Activated naive CD8-positive, alpha-beta T cell (primary cell): ENCODE data around the gene CACNA1G.

ENCODE experiments used
- H3K27ac Mint-ChIP-seq: one replicate; pipeline ENCODE4 v1.8.0; 2021; ENCODE audit warnings: mixed read lengths
- H3K27me3 Mint-ChIP-seq: one replicate; pipeline ENCODE4 v1.8.0; 2021; ENCODE audit warnings: mixed read lengths
- H3K36me3 Mint-ChIP-seq: one replicate; pipeline ENCODE4 v1.8.0; 2021; ENCODE audit warnings: mixed read lengths
- H3K4me1 Mint-ChIP-seq: one replicate; pipeline ENCODE4 v1.8.0; 2021; ENCODE audit warnings: low read depth, mixed read lengths
- H3K4me3 Mint-ChIP-seq: one replicate; pipeline ENCODE4 v1.8.0; 2021; ENCODE audit warnings: mild to moderate bottlenecking, mixed read lengths
- H3K9me3 Mint-ChIP-seq: one replicate; pipeline ENCODE4 v1.8.0; 2021; ENCODE audit warnings: low read depth, mixed read lengths

The CACNA1G gene

DNA sequence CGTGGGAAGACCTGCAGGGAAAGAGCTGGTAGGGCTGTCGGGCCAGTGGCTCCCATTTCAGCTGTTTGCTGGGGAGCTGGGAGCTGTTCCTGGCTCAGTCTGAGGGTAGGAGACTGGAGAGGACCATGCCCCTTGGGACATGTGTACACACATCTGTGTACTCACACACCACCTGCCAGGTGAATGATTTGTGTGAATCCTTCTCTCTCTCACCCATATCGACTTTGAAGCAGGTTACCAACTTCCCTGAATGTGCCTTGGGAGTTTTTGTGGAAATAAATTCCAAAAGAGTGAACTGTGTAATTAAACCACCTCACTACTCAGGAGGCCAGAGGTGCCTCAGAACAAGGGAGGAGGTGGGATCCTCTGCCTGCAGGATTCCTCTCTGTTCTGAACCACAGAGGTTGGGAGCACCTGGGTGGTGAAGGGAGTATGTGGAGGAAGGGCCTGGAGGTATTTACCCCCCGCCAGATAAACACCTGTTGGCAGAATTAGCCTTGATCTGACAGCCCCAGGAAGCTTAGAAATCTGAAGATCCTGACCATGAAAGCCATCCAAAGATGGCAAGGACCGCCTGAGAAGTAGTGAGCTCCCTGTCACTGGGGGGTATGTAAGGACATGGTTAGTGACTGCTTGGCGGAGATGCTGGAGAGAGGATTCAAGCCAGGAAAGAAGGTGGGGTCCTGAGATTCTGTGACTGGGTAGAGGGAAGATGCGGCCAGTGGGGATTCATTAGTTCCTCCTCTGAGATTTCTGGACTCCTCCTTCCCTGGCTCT lies 77.5 kb downstream of the CACNA1G start:
- no peaks in the 10 kb centered on the region for H3K4me1 Mint-ChIP-seq
- no peak overlapping the region for H3K4me3 Mint-ChIP-seq
- H3K9me3 Mint-ChIP-seq: no peaks in the 10 kb centered on the region
- H3K27ac Mint-ChIP-seq: no peak overlapping the region
- no peaks in the 10 kb centered on the region for H3K36me3 Mint-ChIP-seq
- H3K27me3 Mint-ChIP-seq: peaks cover 27% of the 10 kb centered on the region

DNA sequence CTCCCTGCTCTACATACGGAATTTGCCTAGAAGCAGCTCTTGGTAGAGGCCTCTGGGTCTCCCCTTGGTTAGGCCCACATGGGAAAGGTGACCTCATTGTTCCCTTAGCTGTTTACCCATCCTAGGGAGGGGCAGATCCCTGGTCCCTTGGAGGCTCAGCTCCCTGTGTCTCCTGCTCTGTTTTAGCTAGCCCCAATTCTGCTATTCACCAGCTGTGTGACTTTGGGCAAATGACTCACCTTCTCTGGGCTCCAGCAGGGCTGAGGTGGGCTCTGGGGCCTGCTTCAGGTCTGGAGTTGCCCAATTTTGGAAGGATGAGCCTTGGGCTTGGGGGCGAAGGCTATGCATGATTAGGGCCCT lies 78.1 kb downstream of the CACNA1G start:
- Mint-ChIP-seq H3K36me3 (no peaks in the 10 kb centered on the region), H3K4me1 (no peaks in the 10 kb centered on the region), H3K4me3 (no peak overlapping the region), H3K9me3 (no peaks in the 10 kb centered on the region), H3K27me3 (peaks cover 23% of the 10 kb centered on the region), H3K27ac (no peak overlapping the region)

DNA sequence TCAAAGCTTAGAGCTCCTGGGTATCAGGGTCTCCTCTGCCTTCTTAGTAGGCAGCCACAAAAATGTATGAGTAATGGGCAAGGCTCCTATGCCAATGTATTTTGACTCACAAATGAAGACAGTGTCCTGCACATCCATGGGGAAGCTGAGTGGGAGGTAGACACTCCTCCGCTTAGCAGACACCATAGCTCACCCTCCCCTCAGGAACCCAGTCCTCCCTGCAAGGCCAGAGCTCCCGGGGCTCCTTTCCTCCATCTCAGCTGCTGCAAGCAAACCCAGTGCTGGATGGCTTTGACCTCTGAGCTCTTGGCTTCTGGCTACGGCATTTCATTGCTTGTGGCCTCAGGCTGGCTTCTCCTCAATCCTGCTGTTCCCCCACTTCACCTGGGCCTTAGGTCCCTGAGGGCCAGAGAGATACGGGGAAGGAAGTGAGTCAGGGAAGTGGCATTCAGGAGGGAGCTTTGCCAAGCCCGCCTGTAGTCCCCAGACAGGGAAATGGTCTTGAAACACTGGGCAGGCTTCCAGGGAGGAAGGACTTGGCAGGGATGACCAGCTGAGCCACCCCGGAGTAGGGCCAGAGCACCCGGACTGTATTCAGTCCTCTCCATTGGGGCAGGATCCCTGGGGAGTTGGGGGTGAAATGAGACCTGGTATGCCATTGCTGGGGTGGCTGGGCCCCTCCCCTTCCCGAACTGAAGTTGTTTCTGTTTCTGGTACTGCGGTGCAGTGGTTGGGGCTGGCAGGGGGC lies 78.6 kb downstream of the CACNA1G start:
- Mint-ChIP-seq H3K4me3 (no peak overlapping the region), H3K36me3 (no peaks in the 10 kb centered on the region), H3K9me3 (no peaks in the 10 kb centered on the region), H3K27ac (no peak overlapping the region), H3K4me1 (no peaks in the 10 kb centered on the region), H3K27me3 (peaks cover 20% of the 10 kb centered on the region)

DNA sequence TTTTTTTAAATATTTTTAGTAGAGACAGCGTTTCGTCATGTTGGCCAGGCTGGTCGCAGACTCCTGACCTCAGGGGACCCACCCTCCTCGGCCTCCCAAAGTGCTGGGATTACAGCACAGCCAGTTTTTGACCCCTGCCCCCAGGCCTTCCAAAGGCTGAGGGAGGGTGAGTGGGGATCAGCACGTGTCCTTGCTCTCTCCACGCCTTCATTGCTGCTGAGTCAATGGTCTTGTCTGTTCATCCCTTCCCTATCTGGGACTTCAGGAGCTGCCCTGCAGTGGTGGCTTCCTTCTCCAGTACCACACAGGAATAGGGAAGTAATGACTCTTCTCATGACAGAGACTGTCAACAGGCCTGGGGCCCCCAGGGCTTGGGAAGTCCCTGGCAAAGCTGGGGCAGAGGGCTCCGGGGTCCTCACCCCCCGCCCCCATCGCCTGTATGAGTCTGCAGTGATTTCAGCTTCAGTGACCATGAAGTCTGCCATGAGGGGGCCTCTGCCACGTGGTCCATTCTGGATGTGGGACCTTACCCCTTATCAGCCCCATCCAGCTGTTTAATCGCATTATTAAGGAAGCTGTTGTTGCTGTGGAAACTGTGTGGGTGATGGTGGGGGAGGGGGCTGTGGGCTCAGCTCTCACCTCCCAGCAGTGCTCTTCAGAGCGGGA lies 80.3 kb downstream of the CACNA1G start:
- Mint-ChIP-seq H3K9me3 (no peaks in the 10 kb centered on the region), H3K4me3 (no peak overlapping the region), H3K27me3 (peaks cover 17% of the 10 kb centered on the region), H3K36me3 (no peaks in the 10 kb centered on the region), H3K27ac (no peak overlapping the region), H3K4me1 (no peaks in the 10 kb centered on the region)

DNA sequence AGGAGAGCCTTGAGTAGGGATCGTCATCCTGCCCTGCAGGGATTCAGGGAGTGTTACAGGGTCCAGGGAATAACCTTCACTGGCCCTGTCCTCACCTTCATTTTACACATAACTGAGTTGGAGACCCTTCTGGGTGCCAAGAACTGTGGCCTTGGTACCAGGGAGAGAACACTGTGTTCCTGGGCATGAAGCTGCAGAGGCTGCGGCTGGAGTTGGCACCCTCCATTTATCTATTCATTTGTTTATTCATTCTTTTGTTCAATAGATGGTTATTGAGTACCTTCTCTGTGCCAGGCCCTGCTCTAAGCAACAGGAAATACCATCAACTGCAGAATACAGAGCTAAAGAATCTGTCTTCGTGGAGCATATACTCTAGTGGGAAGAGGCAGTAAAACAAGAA lies 80.8 kb downstream of the CACNA1G start:
- Mint-ChIP-seq H3K27ac (no peak overlapping the region), H3K27me3 (peaks cover 13% of the 10 kb centered on the region), H3K4me3 (no peak overlapping the region), H3K36me3 (no peaks in the 10 kb centered on the region), H3K4me1 (no peaks in the 10 kb centered on the region), H3K9me3 (no peaks in the 10 kb centered on the region)

DNA sequence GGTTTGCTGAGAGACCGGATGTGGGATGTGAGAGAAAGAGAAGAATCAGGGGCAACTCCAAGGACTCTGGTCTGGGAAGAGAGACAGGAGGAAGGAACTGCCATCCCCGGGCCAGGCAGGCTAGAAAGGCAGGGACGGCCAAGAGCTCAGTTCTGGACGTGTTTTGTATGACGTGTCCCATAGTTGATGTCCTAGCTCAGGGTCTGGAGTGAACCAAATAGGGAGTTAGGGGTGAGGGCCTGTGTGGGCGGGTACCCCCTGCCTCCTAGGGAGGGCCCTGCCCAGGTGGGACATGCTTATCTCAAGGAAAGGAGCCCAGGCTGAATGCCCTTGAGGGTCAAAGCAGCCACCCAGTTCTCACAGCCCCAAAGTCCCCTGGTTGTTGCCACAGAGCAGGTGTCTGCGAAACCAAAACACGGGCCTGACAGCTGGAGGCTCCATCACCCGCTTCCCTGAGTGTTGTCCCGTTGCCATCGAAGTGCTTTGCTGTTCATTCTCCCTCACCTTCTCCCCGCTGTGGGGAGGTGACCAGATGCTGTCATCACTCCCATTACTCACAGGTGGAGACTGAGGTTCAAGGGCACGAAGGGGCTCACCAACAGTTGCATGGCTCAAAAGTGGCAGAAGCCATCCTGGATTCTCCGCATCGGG lies 81.7 kb downstream of the CACNA1G start:
- H3K27ac Mint-ChIP-seq: no peak overlapping the region
- H3K9me3 Mint-ChIP-seq: no peaks in the 10 kb centered on the region
- H3K27me3 Mint-ChIP-seq: peaks cover 11% of the 10 kb centered on the region
- no peak overlapping the region for H3K4me3 Mint-ChIP-seq
- no peaks in the 10 kb centered on the region for H3K4me1 Mint-ChIP-seq
- H3K36me3 Mint-ChIP-seq: no peaks in the 10 kb centered on the region

DNA sequence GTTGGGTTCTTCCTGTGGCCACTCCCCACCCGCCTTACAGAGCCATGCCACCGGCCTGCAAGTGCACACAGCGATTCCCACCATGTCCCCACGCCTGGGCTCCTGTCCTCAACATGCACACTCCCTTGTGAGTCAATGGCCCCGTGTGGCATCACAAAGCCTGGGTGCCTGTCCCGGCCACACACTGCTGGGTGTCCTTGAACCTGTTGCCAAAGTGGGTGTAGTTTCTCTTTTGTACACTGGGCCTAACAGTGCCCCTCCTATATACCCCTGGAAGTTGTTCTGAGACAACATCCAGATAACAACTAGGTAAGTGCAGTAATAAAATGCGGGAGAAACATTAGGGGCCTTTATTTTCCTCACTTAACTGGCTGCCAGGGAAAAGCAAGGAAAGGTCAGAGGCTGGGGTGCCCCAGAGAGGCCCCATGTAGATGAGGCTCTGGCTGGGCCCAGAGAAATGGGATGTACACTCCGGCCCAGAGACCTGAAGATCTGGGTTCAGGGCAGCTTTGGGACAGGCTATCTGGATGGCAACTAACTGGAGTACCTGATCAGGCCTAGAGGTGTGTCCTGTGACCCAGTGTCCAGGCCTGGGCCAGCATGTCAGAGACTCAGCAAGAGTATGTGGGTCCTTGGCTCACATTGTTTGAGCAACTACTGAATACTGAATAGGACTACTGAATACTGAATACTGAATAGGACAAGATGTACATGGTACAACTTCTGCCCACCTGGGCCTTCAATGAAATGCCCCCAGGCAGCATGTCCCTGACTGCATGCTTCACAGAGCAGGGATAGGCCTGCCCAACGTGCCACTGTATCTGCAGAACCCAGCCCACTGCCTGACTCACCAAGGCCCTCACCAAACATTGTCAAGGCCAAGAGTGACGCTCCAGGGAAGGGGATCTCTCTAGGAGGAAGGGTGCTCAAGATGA lies 82.5 kb downstream of the CACNA1G start:
- H3K27me3 Mint-ChIP-seq: peaks cover 5% of the 10 kb centered on the region
- H3K4me1 Mint-ChIP-seq: no peaks in the 10 kb centered on the region
- no peak overlapping the region for H3K27ac Mint-ChIP-seq
- no peak overlapping the region for H3K4me3 Mint-ChIP-seq
- no peaks in the 10 kb centered on the region for H3K9me3 Mint-ChIP-seq
- no peaks in the 10 kb centered on the region for H3K36me3 Mint-ChIP-seq

DNA sequence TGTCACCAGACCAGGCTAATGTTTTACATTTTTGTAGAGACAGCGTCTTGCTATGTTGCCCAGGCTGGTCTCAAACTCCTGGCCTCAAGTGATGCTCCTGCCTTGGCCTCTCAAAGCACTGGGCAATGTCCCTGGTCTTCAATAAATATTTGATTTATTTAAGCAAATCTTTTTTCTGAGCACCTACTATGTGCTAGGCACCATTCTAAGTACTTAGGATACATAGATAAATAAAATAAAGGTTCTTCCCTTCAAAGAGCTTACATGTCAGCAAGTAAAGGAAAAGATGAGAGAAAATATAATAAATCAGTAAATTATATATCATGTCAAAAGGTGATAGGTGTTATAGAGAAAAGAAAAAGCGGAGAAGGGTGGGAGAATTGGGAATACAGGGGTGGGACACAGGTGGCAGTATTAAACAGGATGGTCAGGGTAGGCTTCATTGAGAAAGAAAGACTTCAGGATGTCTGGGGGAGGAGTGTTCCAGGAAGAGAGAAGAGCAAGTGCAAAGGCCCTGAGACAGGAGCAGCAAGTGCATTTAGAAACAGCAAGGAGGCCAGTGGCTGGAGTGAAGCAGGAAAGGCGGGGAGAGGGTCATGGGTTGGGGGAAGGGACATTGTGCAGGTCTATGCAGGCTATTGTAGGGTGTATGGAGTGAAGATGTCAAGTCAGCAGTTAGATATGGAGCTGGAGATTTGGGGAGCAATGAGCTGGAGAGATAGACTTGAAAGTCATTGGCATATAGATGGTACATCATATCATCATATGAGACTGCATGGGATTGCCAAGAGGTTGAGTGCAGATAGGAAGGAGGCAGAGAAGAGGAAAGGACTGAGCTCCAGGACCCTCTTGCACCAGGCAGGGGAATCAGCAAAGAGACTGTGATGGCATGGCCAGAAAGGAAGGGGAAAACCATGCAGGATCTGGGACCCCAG lies 85.5 kb downstream of the CACNA1G start:
- Mint-ChIP-seq H3K36me3 (no peaks in the 10 kb centered on the region), H3K27ac (no peak overlapping the region), H3K27me3 (peaks cover 1% of the 10 kb centered on the region), H3K4me1 (no peaks in the 10 kb centered on the region), H3K4me3 (no peak overlapping the region), H3K9me3 (no peaks in the 10 kb centered on the region)

DNA sequence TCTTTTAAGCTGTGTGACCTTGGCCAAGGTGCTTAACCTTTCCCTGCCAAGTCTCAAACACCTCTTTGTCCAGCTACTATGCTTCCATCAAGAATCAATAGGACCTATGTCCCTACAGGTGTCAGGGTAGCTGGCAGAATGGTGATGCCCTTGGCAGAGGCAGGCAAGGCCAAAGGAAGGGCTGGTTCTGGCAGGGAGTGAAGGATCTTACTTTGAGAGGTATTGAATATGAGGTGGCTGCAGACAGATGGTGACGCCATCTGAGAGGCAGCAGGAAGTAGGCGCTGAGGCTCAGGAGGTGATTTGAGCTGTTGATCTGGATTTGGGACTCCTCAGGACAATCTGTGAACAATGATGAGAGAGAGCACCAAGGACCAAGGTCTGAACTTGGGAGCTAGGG lies 86.7 kb downstream of the CACNA1G start:
- H3K4me3 Mint-ChIP-seq: no peak overlapping the region
- H3K9me3 Mint-ChIP-seq: no peaks in the 10 kb centered on the region
- H3K36me3 Mint-ChIP-seq: no peaks in the 10 kb centered on the region
- no peak overlapping the region for H3K27ac Mint-ChIP-seq
- peaks cover 1% of the 10 kb centered on the region for H3K27me3 Mint-ChIP-seq
- H3K4me1 Mint-ChIP-seq: no peaks in the 10 kb centered on the region

DNA sequence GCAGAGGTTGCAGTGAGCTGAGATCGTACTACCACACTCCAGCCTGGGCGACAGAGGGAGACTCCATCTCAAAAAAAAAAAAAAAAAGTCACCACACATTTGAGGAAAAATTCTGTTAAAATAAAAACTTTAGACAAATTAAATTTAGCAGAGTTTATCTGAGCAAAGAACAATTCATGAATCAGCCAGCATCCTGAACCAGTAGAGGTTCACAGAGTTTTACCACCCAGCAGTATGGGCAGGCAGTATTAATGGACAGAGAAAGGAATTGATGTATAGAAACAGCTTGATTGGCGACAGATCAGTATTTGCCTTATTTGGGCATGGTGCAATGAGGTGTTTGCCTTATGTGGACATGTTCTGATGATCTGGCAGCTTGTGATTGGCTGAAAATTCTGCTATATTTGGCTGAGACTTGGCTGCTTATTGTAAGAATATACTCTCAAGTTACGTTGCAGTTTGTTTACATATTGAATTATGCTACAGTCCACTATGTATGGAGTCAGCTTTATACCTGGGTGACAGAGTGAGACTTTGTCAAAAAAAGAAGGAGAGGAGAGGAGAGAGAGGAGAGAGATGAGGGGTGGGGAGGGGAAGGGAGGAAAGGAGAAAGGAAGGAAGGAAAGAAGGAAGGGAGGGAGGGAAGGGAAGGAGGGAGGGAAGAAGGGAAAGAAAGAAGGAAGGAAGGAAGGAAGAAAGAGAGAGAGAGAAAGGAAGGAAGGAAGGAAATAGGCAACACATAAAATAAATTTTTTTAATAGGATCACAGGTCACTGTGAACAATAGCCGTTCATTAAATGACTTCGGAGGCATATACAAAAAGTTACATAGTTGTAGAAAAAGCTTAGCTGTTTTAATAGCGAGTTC lies 88.8 kb downstream of the CACNA1G start:
- no peaks in the 10 kb centered on the region for H3K4me1 Mint-ChIP-seq

DNA sequence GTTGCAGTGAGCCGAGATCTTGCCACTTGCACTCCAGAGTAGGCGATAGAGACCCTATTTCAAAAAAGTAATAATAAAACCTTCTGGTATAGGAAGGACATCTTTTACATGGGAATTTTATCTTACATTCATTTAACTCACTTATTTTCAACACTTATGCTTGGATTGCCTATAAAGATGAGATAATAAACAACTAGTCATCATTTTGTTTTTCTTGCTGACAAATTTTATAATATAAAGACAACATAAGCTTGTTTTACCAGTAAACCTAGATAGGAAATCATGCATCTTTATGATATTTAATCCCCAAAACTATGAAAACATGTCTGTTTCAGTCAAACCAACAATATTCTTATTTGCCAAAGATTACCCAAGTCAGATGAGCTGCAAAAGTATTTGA lies 91.1 kb downstream of the CACNA1G start:
- Mint-ChIP-seq H3K9me3 (no peaks in the 10 kb centered on the region), H3K4me3 (no peak overlapping the region), H3K36me3 (no peaks in the 10 kb centered on the region), H3K27me3 (peaks cover 1% of the 10 kb centered on the region), H3K4me1 (no peaks in the 10 kb centered on the region), H3K27ac (no peak overlapping the region)

More for the DNA sequence above, 88.8 kb downstream of the CACNA1G start:
- Mint-ChIP-seq H3K27me3 (peaks cover 1% of the 10 kb centered on the region), H3K9me3 (no peaks in the 10 kb centered on the region), H3K36me3 (no peaks in the 10 kb centered on the region), H3K27ac (no peak overlapping the region), H3K4me3 (no peak overlapping the region)

DNA sequence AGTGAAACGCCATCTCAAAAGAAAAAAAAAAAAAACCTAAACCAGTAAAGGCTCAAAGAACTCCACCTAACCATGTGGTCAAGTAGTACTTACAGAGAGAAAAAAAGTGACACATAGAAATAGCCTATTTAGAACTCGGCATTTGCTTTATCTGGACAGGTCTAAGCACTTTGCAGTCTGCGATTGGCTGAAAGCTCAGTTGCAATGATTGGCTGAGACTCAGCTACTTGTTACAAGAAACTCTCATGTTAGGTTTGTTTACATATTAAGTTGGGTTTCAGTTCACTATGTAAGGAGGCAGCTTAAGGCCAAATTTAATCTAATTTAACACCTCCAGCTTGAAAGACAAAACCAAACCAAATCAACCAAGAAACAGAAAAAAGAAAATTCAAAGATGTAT lies 93.2 kb downstream of the CACNA1G start:
- H3K9me3 Mint-ChIP-seq: no peaks in the 10 kb centered on the region
- peaks cover 1% of the 10 kb centered on the region for H3K27me3 Mint-ChIP-seq
- H3K27ac Mint-ChIP-seq: no peak overlapping the region
- no peaks in the 10 kb centered on the region for H3K36me3 Mint-ChIP-seq
- no peaks in the 10 kb centered on the region for H3K4me1 Mint-ChIP-seq
- no peak overlapping the region for H3K4me3 Mint-ChIP-seq

DNA sequence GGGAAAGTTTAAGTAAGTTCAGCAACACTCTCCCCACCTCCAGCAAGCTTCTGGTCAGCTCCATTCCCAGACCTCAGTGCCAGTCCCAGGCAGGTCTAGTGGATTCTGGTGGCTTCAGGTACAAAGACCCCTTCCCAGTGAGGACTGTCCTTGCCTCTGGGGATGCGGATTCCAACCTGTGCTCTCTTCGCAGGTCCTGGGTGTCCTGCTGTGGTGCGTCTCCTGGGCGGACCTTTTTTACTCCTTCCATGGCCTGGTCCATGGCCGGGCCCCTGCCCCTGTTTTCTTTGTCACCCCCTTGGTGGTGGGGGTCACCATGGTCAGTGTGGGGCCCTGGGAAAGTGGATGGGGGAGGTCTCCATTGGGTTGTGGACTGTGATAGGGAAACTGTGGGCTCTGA lies 96.0 kb downstream of the CACNA1G start:
- peaks cover 6% of the 10 kb centered on the region for H3K4me1 Mint-ChIP-seq
- no peaks in the 10 kb centered on the region for H3K36me3 Mint-ChIP-seq
- no peaks in the 10 kb centered on the region for H3K27me3 Mint-ChIP-seq
- no peak overlapping the region for H3K4me3 Mint-ChIP-seq
- no peak overlapping the region for H3K27ac Mint-ChIP-seq
- no peaks in the 10 kb centered on the region for H3K9me3 Mint-ChIP-seq
